ENCODE results near the gene FAM83F.

Gene FAM83F

DNA sequence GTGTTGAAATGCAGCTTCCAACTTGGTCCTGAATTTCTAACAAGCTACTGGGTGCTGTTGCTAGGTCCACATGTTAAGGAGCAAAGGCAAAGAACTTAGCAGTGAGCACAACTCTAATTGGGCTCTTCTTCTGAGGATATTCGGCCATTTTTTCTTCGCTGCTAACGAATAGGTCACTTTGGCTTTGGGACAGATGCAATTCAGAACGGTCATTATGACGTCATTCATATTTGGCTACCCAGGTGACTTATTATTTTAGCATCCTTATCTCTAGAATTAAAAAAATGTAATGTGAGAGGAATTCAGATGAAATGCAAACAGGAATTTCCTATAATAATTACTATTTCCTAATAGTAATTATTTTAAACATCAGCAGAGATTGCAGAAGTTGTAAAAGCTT lies 20.7 kb upstream of the FAM83F start:
- Histone ChIP-seq H3K36me3 (ENCODE audit: control insufficient read depth in 4 of 4, insufficient read depth in 4 of 4, low read length in 3 of 4) (no peaks in the 10 kb centered on the region), H3K4me3 (ENCODE audit: control insufficient read depth in 1 of 7, extremely low read depth in 1 of 7, insufficient read depth in 4 of 7, low read depth in 2 of 7, low read length in 6 of 7) (no peak overlapping the region), H3K27ac (ENCODE audit: insufficient read depth in 1 of 2, low read depth in 1 of 2, low read length in 2 of 2, poor library complexity in 1 of 2, severe bottlenecking in 2 of 2) (no peak overlapping the region), H3K4me1 (ENCODE audit: control extremely low read depth in 1 of 4, control insufficient read depth in 4 of 4, insufficient read depth in 4 of 4, low read length in 3 of 4) (no peaks in the 10 kb centered on the region), H3K9me3 (ENCODE audit: control extremely low read depth in 1 of 5, control insufficient read depth in 4 of 5, insufficient read depth in 2 of 5, low read depth in 1 of 5, low read length in 4 of 5) (no peaks in the 10 kb centered on the region), H3K27me3 (replicated peaks in 2 of 5; ENCODE audit: control insufficient read depth in 4 of 5, insufficient read depth in 5 of 5, low read length in 4 of 5) (peaks cover 0 to 87% (median 32%) of the 10 kb centered on the region in 5 experiments)
- WGBS (ENCODE audit: insufficient coverage), result 97% methylated on average over 3 of the region's 5 CpGs
- ChIA-PET CTCF (interaction anchor here (1.4 kb wide), 1 partner anchor 20 kb away, joined by 5 read pairs; no protein-coding TSS in a partner anchor), POLR2A (no interaction called here)
- no peak for DNase-seq

DNA sequence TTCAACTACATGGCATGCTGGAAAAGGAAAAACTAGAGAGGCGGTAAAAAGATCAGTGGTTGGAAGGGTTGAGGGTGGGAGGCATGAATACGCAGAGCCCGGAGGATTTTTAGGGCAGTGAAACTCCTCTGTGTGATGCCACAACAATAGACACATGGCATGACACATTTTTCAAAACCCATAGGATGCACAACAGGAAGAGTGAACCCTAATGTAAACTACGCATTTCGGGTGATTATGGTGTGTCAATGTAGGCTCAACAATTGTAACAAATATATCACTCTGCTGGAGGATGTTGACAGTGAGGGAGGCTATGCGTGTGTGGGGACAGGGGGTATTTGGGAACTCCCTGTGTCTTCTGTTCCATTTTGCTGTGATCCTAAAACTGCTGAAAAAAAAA lies 15.7 kb upstream of the FAM83F start:
- CTCF ChIA-PET, result interaction anchor here (1.0 kb wide), 1 partner anchor 17 kb away, joined by 3 read pairs; no protein-coding TSS in a partner anchor

DNA sequence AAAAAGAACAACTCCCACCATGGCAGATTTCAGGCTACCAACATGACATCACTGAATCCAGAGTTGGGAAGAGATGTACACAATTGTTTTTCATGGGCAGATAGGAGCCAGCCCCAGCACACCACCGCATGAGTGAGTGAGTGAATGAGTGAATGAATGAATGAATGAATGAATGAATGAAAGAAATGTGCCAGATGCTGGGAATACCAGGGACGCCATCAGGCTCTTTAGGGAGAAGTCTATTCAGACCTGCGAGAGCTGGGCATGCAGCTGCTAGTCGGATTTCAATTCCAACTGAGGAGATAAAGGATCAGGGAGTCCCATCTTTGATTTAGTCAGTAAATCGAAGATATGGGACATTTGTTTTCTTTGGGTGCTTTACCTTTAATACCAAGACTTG lies 15.3 kb upstream of the FAM83F start:
- Histone ChIP-seq H3K4me1 (ENCODE audit: control extremely low read depth in 1 of 4, control insufficient read depth in 4 of 4, insufficient read depth in 4 of 4, low read length in 3 of 4) (no peaks in the 10 kb centered on the region), H3K4me3 (ENCODE audit: control insufficient read depth in 1 of 7, extremely low read depth in 1 of 7, insufficient read depth in 4 of 7, low read depth in 2 of 7, low read length in 6 of 7) (no peak overlapping the region), H3K36me3 (ENCODE audit: control insufficient read depth in 4 of 4, insufficient read depth in 4 of 4, low read length in 3 of 4) (no peaks in the 10 kb centered on the region), H3K27me3 (replicated peaks in 2 of 5; ENCODE audit: control insufficient read depth in 4 of 5, insufficient read depth in 5 of 5, low read length in 4 of 5) (peaks cover 0 to 61% (median 21%) of the 10 kb centered on the region in 5 experiments), H3K9me3 (ENCODE audit: control extremely low read depth in 1 of 5, control insufficient read depth in 4 of 5, insufficient read depth in 2 of 5, low read depth in 1 of 5, low read length in 4 of 5) (no peaks in the 10 kb centered on the region), H3K27ac (ENCODE audit: insufficient read depth in 1 of 2, low read depth in 1 of 2, low read length in 2 of 2, poor library complexity in 1 of 2, severe bottlenecking in 2 of 2) (no peak overlapping the region)
- CTCF ChIA-PET, result no interaction called here
- WGBS (ENCODE audit: insufficient coverage), result 93% methylated on average over 5 of the region's 5 CpGs
- no peak for DNase-seq
- POLR2A ChIA-PET, result no interaction called here

More for the DNA sequence above, 15.7 kb upstream of the FAM83F start:
- Histone ChIP-seq H3K27me3 (replicated peaks in 2 of 5; ENCODE audit: control insufficient read depth in 4 of 5, insufficient read depth in 5 of 5, low read length in 4 of 5) (peaks cover 0 to 65% (median 23%) of the 10 kb centered on the region in 5 experiments), H3K9me3 (ENCODE audit: control extremely low read depth in 1 of 5, control insufficient read depth in 4 of 5, insufficient read depth in 2 of 5, low read depth in 1 of 5, low read length in 4 of 5) (no peaks in the 10 kb centered on the region), H3K36me3 (ENCODE audit: control insufficient read depth in 4 of 4, insufficient read depth in 4 of 4, low read length in 3 of 4) (no peaks in the 10 kb centered on the region), H3K4me3 (ENCODE audit: control insufficient read depth in 1 of 7, extremely low read depth in 1 of 7, insufficient read depth in 4 of 7, low read depth in 2 of 7, low read length in 6 of 7) (no peak overlapping the region), H3K4me1 (ENCODE audit: control extremely low read depth in 1 of 4, control insufficient read depth in 4 of 4, insufficient read depth in 4 of 4, low read length in 3 of 4) (no peaks in the 10 kb centered on the region), H3K27ac (ENCODE audit: insufficient read depth in 1 of 2, low read depth in 1 of 2, low read length in 2 of 2, poor library complexity in 1 of 2, severe bottlenecking in 2 of 2) (no peak overlapping the region)
- DNase-seq, result no peak
- POLR2A ChIA-PET, result no interaction called here
- WGBS (ENCODE audit: insufficient coverage), result 100% methylated on average over 1 of the region's 6 CpGs

DNA sequence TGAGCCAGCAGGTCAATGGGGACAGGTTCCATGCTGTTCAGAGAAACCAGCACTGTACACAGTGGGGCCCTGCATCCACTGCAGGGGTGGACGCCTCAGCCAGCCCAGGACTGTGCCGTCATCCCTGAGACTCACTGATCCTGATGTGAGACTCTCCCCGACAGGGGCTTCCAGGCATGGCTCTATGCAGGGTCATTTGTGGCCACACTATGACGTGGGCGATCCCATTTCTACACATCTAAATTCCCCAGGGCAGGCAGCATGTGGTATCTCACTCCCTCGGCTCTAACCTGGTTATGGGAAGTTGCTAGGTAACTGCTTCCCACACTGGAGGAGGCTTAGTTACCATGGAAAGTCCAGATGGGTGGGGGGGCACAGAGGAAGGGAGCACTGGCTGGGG lies 14.2 kb upstream of the FAM83F start:
- Histone ChIP-seq H3K9me3 (ENCODE audit: control extremely low read depth in 1 of 5, control insufficient read depth in 4 of 5, insufficient read depth in 2 of 5, low read depth in 1 of 5, low read length in 4 of 5) (no peaks in the 10 kb centered on the region), H3K27ac (ENCODE audit: insufficient read depth in 1 of 2, low read depth in 1 of 2, low read length in 2 of 2, poor library complexity in 1 of 2, severe bottlenecking in 2 of 2) (no peak overlapping the region), H3K4me3 (ENCODE audit: control insufficient read depth in 1 of 7, extremely low read depth in 1 of 7, insufficient read depth in 4 of 7, low read depth in 2 of 7, low read length in 6 of 7) (no peak overlapping the region), H3K4me1 (ENCODE audit: control extremely low read depth in 1 of 4, control insufficient read depth in 4 of 4, insufficient read depth in 4 of 4, low read length in 3 of 4) (no peaks in the 10 kb centered on the region), H3K27me3 (replicated peaks in 2 of 5; ENCODE audit: control insufficient read depth in 4 of 5, insufficient read depth in 5 of 5, low read length in 4 of 5) (peaks cover 0 to 59% (median 16%) of the 10 kb centered on the region in 5 experiments), H3K36me3 (ENCODE audit: control insufficient read depth in 4 of 4, insufficient read depth in 4 of 4, low read length in 3 of 4) (no peaks in the 10 kb centered on the region)
- no peak for DNase-seq
- CTCF ChIA-PET, result no interaction called here
- POLR2A ChIA-PET, result no interaction called here
- WGBS (ENCODE audit: insufficient coverage), result 83% methylated on average over 4 of the region's 6 CpGs

DNA sequence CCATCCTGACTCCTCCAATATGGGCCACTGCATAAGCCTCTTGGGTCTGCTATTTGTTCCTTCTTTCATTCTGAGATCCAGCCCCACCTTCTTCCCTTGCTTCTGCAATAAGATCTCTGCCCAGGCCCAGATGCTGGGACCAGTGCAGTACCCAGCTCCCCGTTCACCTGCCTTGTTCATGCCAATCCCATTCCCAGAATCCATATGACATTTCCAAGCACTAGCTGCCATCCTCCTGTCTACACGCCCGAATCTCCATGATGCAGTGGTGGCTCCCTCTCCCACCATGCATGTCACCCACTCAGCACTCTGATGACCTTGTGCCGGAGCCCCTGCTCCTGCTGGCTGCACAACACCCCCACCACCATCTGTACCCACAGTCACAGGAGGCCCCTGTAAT lies 11.4 kb upstream of the FAM83F start:
- ChIA-PET POLR2A (no interaction called here), CTCF (interaction anchor here (1.0 kb wide), 1 partner anchor 11 kb away, joined by 3 read pairs; no protein-coding TSS in a partner anchor)
- DNase-seq, result no peak
- Histone ChIP-seq H3K4me1 (ENCODE audit: control extremely low read depth in 1 of 4, control insufficient read depth in 4 of 4, insufficient read depth in 4 of 4, low read length in 3 of 4) (no peaks in the 10 kb centered on the region), H3K9me3 (ENCODE audit: control extremely low read depth in 1 of 5, control insufficient read depth in 4 of 5, insufficient read depth in 2 of 5, low read depth in 1 of 5, low read length in 4 of 5) (no peaks in the 10 kb centered on the region), H3K36me3 (ENCODE audit: control insufficient read depth in 4 of 4, insufficient read depth in 4 of 4, low read length in 3 of 4) (no peaks in the 10 kb centered on the region), H3K27me3 (replicated peaks in 2 of 5; ENCODE audit: control insufficient read depth in 4 of 5, insufficient read depth in 5 of 5, low read length in 4 of 5) (peaks cover 0 to 52% (median 9%) of the 10 kb centered on the region in 5 experiments), H3K27ac (ENCODE audit: insufficient read depth in 1 of 2, low read depth in 1 of 2, low read length in 2 of 2, poor library complexity in 1 of 2, severe bottlenecking in 2 of 2) (no peak overlapping the region), H3K4me3 (ENCODE audit: control insufficient read depth in 1 of 7, extremely low read depth in 1 of 7, insufficient read depth in 4 of 7, low read depth in 2 of 7, low read length in 6 of 7) (no peak overlapping the region)
- WGBS (ENCODE audit: insufficient coverage), result 100% methylated on average over 2 of the region's 4 CpGs

DNA sequence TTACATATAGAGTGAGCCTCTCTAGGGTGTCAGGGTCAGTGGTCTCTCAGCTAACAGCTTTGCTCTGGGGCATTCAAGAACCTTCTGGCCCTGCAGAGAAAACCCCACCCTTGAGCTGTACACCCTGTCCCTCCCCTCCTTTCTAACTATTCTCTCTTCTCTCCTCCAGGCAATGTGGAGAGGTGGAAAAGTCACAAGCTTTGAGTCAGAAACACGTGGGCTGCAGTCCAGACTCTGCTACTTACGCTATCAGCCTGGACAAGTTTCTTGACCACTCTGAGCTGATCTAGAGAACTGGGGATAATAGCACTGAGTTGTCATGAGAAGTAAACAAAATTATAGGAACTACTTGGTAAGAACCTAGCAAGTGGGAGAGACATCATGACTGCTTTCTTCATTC lies 10.7 kb upstream of the FAM83F start:
- CTCF ChIA-PET, result interaction anchor here (1.0 kb wide), 1 partner anchor 10 kb away, joined by 3 read pairs; no protein-coding TSS in a partner anchor
- H3K36me3 ChIP-seq (ENCODE audit: control insufficient read depth in 4 of 4, insufficient read depth in 4 of 4, low read length in 3 of 4), result no peaks in the 10 kb centered on the region
- no peaks in the 10 kb centered on the region for H3K4me1 ChIP-seq (ENCODE audit: control extremely low read depth in 1 of 4, control insufficient read depth in 4 of 4, insufficient read depth in 4 of 4, low read length in 3 of 4)
- POLR2A ChIA-PET, result no interaction called here
- DNase-seq, result no peak
- peaks cover 0 to 56% (median 11%) of the 10 kb centered on the region in 5 experiments for H3K27me3 ChIP-seq (replicated peaks in 2 of 5; ENCODE audit: control insufficient read depth in 4 of 5, insufficient read depth in 5 of 5, low read length in 4 of 5)
- no peaks in the 10 kb centered on the region for H3K9me3 ChIP-seq (ENCODE audit: control extremely low read depth in 1 of 5, control insufficient read depth in 4 of 5, insufficient read depth in 2 of 5, low read depth in 1 of 5, low read length in 4 of 5)
- H3K4me3 ChIP-seq (ENCODE audit: control insufficient read depth in 1 of 7, extremely low read depth in 1 of 7, insufficient read depth in 4 of 7, low read depth in 2 of 7, low read length in 6 of 7), result no peak overlapping the region
- 86% methylated on average over 2 of the region's 2 CpGs for WGBS (ENCODE audit: insufficient coverage)
- H3K27ac ChIP-seq (ENCODE audit: insufficient read depth in 1 of 2, low read depth in 1 of 2, low read length in 2 of 2, poor library complexity in 1 of 2, severe bottlenecking in 2 of 2), result no peak overlapping the region

DNA sequence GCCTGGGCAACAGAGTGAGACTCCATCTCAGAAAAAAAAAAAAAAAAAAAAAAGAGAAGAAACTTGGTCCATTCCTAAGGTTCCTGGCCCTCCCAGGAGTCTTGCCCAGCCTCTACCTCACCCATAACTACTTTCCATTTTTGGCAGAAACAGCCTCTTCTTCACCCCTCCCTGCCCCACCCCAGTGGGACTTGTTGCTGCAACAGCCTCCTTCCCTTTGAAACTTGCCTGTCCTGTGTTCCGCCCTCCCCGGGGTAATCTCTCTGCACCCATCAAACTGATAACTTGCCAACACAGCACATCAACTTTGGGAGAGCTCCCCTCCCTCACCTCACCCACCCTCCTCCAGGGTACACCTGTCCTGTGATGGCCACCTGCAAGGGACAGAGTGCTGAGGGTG lies 10.0 kb upstream of the FAM83F start:
- Histone ChIP-seq H3K27ac (ENCODE audit: insufficient read depth in 1 of 2, low read depth in 1 of 2, low read length in 2 of 2, poor library complexity in 1 of 2, severe bottlenecking in 2 of 2) (no peak overlapping the region), H3K27me3 (replicated peaks in 2 of 5; ENCODE audit: control insufficient read depth in 4 of 5, insufficient read depth in 5 of 5, low read length in 4 of 5) (peaks cover 0 to 55% (median 14%) of the 10 kb centered on the region in 5 experiments), H3K4me3 (ENCODE audit: control insufficient read depth in 1 of 7, extremely low read depth in 1 of 7, insufficient read depth in 4 of 7, low read depth in 2 of 7, low read length in 6 of 7) (no peak overlapping the region), H3K4me1 (ENCODE audit: control extremely low read depth in 1 of 4, control insufficient read depth in 4 of 4, insufficient read depth in 4 of 4, low read length in 3 of 4) (no peaks in the 10 kb centered on the region), H3K9me3 (ENCODE audit: control extremely low read depth in 1 of 5, control insufficient read depth in 4 of 5, insufficient read depth in 2 of 5, low read depth in 1 of 5, low read length in 4 of 5) (no peaks in the 10 kb centered on the region), H3K36me3 (ENCODE audit: control insufficient read depth in 4 of 4, insufficient read depth in 4 of 4, low read length in 3 of 4) (no peaks in the 10 kb centered on the region)
- WGBS (ENCODE audit: insufficient coverage), result 86% methylated on average over 1 of the region's 2 CpGs
- ChIA-PET CTCF (no interaction called here), POLR2A (no interaction called here)
- no peak for DNase-seq

Measured in common myeloid progenitor, CD34-positive (primary cell).